Measurements from ENCODE around the gene MEX3B.
A peak's percentile ranks its signal among the peaks of the same experiment; 100 is the strongest.

The MEX3B gene
- 0.28 to 9.1 (median 4.9) reads per million in 17 experiments for total RNA-seq

DNA sequence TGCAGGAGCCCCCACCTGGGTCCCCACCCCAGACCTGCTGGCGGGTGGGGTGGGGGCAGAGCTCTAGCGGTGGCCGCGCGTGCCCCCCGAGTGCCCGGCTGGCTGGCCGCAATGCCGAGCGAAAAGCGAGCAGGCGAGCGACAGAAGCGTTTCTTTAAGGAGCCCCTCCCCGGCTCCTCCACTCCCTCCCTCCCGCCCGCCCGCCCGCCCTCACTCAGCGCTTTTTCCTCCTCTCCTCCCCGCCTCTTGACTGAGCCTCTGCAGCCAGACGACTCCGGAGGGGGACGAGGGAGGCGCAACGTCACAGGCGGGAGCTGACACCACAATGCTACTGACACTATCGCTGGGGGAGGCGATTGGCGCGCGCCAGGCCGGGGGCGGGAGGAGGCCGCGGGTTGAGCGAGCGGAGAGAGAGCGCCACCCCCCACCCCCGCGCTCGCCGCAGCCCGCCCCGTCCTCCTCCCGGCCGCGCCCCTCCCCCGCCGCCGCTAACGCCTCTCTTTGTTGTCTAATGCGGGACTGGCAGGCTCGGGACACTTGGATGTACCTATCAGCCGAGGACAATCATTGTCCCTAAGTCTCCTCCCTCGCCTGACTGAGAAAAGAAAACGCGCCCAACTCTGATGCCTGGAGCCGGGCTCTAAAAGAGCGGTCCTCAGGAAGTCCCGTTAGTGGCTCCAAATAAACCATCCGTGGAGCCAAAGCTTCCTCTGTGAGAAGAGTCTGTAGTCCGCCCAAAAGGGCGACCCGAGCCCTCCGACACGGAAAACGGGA, at the start of gene MEX3B:
Gene MEX3B, minus strand, starts transcription at position 127 of the 774 bp plus-strand sequence. CDS start 313 bp downstream, outside the sequence.
- DNase-seq = peak; percentile 96 to 98 (median 98)

DNA sequence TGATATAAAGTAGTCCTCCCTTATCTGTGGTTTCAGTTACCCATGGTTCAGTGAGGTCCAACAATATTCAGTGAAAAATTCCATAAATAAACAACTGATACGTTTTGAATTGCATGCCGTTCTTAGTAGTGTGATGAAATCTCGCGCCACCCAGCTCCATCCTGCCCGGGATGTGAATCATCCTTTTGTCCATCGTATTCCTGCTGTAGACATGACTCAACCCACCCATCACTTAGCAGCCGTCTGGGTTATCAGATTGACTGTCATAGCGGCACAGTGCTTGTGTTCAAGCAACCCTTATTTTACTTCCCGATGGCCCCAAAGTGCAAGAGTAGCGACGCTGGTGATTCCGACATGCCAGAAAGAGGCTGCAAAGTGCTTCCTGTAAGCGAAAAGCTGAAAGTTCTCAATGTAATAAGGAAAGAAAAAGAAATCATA, 48.0 kb upstream of the MEX3B start:
- no peak for DNase-seq

DNA sequence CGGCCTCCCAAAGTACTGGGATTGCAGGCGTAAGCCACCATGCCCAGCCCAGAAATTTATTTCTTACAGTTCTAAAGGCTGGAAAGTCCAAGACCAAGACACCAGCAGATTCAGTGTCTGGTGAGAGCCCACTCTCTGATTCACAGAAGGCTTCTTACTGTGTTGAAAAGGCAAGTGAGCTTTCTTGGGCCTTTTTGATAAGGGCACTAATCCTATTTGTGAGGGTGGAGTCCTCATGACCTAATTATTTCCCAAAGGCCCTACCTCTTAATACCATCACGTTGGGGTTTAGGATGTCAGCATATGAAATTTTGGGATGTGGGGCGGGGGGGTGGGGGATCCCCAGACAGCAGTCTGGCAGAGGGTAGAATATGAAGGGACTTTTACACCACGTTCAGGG, 47.5 kb upstream of the MEX3B start:
- no peak for DNase-seq

DNA sequence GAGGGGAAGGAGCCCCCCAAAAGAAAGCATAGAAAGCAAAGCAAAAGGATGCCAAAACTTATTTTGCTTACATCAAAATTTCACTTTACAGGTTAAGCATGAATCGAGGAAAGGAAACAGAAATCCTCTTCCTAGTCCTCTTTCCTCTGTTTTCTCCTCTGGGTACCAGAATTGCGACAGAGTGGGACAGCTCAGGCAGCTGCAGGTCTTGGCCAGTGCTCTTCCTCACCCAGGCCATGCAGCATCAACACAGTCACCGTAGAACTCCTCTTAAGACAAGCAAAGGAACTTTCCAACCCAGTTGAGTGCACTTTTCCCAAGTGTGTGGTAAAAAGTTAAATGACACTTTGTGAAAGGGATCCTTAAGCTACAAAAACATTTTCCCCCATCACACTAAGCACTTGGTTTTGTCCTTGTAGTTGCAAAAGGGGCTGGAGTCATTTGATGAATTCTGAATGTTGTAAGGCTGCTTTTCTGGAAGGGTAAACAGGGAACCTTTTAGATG, 45.9 kb upstream of the MEX3B start:
- DNase-seq = no peak

DNA sequence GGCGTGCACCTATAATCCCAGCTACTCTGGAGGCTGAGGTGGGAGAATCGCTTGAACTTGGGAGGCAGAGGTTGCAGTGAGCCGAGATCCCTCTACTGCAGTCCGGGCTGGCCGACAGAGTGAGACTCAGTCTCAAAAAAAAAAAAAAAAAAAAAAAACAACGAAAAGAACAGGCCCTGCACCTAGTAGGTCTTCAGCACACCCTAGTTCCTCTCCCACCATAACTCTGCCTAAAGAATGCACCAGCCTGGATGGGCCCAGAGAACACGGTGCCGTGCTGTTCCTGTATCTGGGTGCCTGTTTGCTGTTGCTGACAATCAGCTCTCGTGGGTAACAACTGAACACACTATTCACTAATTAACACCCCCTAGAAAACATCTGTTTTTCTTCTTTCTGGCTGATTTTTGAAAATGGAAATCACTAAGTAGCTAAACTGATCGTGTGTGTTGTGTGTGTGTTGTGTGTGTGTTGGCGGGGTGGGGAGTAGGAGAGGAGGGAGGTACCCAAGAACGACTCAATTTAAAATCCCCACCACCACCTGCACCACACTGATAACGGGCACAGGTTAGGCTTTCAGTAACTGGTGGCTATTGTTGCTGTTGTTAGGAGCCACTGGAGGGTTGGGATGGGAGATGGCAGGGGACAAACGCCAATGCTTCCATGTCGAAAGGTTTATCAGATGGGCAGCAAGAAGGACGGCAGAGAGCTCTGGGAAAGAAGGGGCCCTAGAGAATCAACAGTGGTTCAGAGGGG, 40.6 kb upstream of the MEX3B start:
- no peak for DNase-seq

DNA sequence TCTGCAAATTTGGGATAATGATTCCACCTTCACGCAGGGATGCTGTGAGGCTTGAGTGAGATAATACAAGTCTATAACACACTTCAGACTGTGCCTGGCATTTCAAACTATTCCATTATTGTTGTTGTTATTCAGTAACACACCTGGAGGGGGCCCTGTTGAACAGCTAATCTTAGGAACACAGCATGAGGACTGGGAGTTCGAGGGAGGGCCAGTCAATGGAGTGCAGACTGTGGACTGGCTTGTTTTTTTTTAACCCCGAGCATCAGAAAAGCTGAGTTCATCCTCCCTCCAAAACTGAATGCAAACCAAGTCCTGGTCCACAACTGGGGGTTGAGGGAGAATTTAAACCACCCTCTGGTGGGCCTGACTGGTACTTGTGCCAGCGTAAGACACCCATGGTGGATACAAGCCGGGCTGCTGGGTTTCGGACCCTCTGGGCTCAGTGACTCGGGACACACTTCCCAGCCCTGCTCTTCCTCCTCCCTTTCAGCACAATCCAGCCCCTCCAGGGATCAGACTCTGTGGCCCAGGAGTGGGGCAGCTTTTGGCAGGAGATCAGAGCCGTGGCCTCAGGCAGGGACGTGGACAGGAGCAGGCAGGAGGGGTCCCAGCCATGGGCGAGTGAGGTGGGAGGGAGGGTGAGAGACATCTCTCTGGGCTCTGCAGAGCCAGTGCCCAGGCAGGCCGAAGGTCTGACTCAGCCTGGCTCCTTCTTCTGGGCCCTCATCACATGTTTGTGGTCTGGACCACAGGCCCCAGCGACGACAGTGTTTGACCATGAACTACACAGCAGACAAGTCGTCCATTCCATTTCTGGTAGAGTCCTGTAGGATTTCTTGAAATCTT, 36.3 kb upstream of the MEX3B start:
- peak in 1 of 4 experiments; percentile 9 for DNase-seq

DNA sequence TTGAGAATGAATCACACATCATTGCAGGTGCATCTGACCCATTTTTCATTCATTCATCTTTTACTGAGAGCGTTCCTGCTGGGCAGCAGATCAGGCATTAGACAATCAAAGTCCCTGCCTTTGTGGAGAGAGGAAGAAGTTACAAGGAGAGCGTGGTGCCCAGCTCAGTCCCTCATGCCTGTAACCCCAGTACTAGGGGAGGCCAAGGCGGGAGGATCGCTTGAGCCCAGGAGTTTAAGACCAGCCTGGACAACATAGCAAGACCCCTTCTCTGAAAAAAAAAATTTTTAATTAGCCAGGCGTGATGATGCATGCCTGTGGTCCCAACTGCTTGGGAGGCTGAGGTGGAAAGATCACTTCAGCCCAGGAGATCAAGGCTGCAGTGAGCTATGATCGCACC, 35.0 kb upstream of the MEX3B start:
- no peak for DNase-seq

DNA sequence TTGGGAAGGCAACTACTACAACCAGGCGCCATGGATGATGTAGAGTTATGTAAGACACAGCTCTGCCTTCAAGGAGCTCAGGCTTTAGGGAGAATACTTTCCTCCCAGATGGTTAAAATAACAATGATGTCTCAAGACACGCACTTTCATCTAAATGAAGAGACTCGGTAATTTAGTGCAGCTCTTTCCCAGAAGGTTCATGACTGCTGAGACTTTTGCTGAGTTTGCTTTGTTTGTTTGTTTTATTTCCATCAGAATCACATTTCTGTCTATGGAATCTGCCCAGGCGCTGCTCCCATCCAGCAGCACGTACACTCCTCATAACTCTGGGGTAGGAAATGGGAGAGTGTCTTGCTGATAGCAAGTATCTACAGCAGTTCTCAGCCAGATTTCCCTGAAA, 33.9 kb upstream of the MEX3B start:
- DNase-seq = no peak

DNA sequence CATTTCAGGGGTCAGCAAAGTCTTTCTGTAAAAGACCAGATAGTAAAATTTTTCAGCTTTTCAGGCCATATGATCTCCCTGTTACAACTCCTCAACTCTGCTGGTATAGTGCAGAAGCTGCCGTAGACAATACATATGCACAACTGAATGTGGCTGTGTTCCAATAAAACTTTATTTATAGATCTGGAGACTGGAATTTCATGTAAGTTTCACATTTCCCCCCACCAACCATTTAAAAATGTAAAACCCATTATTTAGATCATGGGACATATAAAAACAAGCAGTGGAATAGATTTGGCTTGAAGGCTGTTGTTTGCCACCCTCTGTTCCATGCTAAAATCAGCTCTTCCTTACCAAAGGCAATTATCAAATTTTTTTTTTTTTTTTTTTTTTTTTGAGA, 28.8 kb upstream of the MEX3B start:
- DNase-seq = no peak

DNA sequence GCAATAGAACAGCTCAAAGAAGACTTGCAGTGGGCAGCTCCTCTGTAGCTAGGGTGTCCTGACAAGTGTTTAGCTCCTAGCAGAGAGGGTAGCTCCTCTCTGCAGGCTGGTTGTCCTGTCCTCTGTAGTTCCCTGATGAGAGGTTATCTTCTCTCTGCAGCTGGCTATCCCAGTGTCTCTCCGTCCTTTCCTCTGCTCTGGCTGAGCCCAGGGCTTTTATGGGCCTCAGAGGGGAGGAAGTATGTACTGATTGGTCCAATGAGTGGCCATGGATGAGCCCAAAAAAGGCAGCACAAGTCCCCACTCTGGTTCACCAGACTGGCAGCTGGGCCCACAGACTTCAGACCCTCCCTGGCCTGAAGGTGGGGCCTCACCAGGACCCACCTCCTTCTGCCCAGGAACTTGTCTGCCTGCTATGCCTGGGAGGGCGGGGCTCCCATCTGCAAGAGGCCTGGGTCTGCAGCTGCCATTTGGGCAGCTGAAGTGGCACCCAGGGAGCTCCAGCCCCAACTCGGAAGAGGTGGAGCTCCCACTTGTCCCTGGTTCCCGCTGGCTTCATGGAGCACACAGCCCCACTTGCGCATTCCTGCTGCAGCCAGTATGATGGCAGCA, 27.2 kb upstream of the MEX3B start:
- no peak for DNase-seq

DNA sequence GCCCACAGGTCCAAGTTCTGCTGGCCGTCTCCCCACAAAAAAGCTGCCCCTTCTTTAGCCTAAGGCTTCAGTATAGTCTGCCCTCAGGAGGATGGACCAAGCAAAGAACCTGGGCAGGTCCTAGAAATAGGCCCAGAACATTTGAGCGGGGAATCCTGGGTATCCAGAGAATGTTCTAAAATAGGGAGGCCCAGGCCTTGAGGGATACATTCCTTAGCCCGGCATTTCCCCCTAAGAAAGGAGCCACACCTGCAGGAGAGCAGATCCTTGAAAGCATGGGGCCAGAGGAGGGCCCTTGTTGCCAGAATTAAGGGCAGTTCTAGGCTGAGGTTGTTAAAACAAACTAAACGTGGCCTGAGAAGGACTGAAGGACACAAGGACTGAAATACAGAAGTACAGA, 20.6 kb upstream of the MEX3B start:
- no peak for DNase-seq

DNA sequence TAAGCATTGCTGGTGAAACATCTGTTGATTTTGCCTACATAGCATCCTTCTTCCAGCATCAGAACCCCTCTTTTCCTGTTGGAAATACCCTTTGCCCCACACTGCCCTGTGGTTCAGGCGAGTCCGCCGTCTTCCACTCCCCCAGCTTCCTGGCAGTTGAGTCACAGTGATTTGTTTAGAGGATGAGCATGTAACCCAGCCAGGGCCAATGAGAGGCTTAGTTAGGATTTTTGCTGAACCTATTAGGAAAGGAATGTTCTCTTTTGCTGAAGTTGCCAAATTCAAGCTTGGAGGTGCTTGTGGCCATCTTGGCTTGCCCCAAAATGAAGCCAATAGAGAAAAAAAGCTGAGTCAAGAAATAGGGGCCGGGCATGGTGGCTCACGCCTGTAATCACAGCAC, 19.0 kb upstream of the MEX3B start:
- DNase-seq = peak in 1 of 4 experiments; percentile 4

DNA sequence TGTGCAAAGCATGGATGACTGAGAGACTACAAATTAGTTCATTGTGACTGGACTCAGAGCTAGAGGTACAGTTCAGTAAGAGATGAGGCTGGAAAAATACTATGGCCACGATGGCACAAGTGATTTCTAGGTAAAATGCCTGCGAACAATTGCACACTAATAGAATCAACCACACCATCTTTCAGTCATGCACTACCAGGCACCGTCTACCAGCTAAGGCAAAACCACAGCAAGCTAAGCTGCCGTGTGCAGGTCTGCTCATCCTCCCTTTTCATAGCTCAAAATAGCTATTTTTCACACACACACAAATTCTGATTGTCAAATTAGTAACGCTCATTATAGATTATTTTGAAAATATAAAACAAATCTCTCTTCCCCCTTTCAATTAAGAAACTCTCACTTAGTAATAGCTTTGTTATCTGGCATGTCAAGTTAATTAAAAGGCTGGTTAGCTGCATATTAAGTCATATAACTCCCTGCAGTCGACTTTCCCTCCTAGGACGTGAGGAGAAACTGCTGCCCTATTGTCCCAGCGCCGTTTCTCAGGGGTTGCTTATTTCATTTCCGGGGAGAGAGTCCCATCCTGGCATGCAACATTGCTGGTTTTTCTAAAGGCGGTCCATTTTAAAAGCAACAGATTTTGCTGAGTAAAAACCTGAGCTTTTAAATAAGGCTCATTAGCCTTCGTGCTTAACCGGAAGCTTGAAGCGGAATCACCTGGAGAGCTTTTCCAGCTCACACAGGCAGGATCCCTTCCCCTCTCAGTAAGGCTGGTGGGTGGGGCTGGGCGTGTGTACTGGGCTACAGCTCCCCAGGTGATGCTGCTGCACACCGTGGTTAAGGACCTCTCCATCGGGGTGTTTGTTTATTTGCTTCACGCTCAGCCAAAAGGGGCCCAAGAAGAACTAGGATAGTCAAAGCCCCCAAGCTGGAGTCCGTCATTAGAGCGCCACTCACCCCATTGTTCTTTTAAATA, 16.9 kb upstream of the MEX3B start:
- DNase-seq = no peak

DNA sequence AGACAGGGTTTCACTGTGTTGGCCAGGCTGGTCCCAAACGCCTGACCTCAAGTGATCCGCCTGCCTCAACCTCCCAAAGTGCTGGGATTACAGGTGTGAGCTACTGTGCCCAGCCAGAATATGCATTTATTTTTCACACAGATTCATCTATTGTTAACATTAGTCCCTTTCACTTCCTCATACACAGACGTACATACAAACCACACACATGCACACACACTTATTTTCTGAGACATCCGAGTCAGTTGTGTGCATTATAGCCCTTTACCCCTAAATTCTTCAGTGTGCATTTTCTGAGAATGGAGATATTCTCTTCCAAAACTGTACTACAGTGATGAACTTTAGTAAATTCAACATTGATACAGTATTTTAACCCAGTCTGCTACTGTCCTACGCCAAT, 15.0 kb upstream of the MEX3B start:
- no peak for DNase-seq

DNA sequence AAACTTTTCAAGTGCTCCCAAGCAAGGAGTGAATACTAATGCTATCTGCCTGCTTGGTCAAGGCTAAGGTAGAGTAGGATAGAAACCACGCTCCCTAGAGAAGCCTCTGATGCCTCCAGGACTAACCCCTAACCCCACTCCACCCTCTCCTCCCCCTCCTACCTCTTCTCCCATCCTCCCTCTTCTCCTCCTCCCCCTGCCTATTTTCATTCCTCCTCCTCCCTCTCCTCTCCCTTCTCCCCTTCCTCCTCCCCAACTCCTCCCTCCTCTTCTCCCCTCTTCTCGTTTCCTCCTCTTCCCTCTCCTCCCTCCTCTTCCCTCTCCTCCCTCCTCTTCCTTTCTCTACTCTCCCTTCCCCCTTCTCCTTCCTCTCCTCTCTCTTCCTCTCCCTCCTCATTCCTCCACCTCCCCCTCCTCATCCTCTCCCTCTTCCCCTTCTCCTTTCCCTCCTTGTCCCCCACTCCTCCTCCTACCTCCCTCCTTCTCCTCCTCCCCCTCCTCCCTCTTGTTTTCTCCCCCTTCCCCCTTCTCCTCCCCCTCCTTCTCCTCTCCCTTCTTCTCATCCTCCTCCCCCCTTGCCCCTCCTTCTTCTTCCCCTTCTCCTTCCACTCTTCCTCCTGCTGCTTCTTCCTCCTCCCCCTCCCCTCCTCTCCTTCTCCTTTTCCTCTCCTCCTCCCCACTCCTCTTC, 12.8 kb upstream of the MEX3B start:
- no peak for DNase-seq

DNA sequence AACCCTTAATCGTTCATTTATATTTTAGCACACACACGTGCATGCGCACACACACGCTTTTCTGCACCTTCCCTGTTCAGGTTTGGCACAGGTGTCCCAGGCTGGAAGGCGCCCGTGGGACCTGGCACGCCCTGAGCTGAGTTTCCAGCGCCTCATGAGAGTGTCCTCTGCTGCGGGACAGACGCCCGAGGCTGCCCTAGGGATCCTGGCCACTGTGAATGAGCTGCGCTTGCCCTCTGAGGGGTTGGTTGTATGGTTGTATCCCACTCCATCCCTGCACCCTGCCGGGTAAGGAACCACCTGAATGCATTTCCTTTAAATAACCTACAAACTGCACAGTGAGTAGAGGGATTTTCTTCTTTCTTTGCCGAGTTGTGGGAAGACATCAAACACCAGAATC, 12.2 kb upstream of the MEX3B start:
- no peak for DNase-seq

DNA sequence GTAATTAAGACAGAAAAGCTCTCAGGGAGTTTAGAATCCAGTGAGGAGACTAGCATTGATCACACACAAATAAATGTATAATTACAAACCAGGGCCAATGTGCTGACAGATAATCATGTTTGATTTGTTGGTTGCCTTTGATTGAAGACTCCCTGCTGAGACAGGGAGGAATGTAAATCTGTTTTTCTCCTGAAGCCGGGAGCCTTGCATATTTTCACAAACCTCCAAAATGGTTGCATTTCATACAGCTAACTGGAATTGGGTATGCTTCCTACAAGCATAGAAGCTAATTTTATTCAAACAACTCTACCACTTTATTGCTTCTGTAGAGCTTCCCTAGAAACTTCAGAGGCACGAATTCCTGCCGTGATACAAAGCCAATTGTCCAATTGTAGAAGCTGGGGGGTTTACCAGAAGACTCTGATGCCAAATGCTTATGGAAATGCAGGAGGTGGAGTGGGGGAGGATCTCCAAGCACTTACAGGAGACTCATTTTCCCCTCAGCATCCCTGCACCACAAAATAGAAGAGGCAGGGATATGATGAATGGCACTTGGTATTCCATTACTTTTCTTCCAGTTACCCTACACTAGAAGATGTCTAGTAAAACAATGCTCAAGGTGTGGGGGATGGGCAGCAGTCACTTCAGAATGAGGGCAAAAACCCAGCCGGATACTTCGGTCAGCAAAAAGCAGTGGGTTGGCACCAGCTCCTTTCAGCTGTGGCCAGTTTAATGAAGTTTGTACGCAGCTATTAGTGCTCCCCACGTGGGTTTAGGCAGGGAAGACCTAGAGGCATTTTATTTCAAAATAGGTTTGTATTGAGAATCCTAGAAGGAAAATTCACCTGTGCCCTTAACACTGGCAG, 11.4 kb upstream of the MEX3B start:
- DNase-seq = no peak

DNA sequence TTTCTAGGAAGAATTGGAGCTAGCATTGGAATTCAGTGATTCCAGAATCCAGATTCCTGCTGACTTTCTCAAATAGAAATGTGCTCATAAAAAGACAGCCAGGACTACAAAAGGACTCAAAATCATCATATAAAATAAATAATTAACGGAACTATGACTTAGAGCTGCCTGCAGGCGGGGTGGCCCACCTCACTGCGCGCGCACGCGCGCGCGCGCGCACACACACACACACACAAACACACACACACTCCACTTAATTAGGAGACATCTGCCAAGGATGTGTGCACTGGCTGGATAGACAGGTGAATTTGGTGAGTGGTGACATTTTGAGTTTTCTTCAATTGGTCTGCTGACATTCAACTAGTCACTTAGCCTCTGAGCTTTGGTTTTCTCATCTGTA, 6.9 kb upstream of the MEX3B start:
- no peak for DNase-seq

DNA sequence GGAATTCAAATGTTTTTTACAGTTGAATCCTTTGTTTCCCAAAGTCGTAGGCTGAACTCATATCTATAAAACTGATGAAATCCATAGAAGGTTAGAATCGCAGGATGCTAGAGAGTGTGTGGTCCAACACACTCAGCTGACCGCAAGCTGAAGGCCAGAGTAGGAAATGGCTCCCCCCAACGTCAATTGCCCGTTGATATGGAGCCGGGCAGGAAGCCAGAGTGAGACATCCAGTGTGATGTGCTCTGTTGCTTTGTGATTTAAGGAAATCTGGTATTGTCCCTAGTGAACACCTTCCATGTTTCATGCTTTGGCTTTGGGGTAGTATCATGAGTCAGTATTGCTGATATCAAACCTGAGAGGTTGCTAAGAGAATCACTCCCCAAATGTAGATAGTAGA, 5.8 kb upstream of the MEX3B start:
- no peak for DNase-seq

DNA sequence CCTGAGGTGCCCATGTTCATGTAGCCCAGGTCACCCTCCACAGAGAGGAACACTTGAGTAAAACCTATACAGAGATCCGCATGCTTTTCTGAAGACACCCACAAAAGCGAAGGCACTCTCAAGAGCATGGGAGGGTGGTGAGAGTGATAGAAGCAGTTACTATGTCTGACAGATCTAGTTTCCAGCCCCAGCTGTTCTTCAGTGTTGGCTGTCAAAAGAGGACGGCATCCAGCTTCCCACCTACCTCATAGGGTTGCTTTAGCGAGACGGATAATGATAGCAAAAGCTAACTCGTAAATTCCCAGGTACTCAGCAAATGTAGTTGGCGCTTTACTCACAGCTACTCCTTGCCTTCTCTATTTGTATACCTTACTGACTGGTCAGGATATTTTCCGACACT, 3.0 kb upstream of the MEX3B start:
- DNase-seq = no peak

All from suppressor macrophage (primary cell).